Measurements from ENCODE around the gene GP1BB.
A peak's percentile ranks its signal among the peaks of the same experiment; 100 is the strongest.

GP1BB gene

GRCh38 chr22:19762568-19763457 lies 39.5 kb downstream of the GP1BB start:
- Mint-ChIP-seq H3K27me3 (ENCODE audit: low read depth) (peaks cover 87% of the 10 kb centered on the region), H3K36me3 (ENCODE audit: low read depth) (no peaks in the 10 kb centered on the region), H3K4me3 (peak overlapping the region; percentile 5 to 90 (median 48)), H3K9me3 (no peaks in the 10 kb centered on the region), H3K4me1 (peaks cover 27% of the 10 kb centered on the region), H3K27ac (no peak overlapping the region)
- TF ChIP-seq, protein P1, sequence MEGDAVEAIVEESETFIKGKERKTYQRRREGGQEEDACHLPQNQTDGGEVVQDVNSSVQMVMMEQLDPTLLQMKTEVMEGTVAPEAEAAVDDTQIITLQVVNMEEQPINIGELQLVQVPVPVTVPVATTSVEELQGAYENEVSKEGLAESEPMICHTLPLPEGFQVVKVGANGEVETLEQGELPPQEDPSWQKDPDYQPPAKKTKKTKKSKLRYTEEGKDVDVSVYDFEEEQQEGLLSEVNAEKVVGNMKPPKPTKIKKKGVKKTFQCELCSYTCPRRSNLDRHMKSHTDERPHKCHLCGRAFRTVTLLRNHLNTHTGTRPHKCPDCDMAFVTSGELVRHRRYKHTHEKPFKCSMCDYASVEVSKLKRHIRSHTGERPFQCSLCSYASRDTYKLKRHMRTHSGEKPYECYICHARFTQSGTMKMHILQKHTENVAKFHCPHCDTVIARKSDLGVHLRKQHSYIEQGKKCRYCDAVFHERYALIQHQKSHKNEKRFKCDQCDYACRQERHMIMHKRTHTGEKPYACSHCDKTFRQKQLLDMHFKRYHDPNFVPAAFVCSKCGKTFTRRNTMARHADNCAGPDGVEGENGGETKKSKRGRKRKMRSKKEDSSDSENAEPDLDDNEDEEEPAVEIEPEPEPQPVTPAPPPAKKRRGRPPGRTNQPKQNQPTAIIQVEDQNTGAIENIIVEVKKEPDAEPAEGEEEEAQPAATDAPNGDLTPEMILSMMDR (IDR thresholded peaks at IDR 0.05; ENCODE audit: unreplicated experiment in 3 of 3) = no peak

- TF ChIP-seq, protein P1 (IDR thresholded peaks at IDR 0.05; ENCODE audit: unreplicated experiment in 3 of 3) = no peak
- Mint-ChIP-seq H3K4me3 (no peak overlapping the region), H3K27me3 (ENCODE audit: low read depth) (peaks cover 87% of the 10 kb centered on the region), H3K36me3 (ENCODE audit: low read depth) (no peaks in the 10 kb centered on the region), H3K4me1 (peaks cover 27% of the 10 kb centered on the region), H3K27ac (no peak overlapping the region), H3K9me3 (no peaks in the 10 kb centered on the region)
These were observed 40.3 kb downstream of the GP1BB start for GRCh38 chr22:19763458-19764298.

DNA sequence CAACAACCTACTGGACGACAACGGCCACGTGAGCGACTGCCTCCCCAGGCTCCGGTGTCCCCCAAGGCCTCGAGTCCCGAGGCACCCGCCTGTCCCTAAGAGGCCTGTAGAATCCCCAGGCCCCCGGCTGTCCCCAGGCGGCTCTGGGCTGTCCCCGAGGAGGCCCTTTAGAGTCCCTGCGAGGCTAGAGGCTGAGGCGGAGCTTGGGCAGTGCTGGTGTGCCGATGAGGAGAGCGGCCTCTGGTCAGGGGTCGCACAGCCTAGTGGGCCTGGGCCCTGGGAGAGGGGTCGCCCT lies 40.9 kb downstream of the GP1BB start:
- no peaks in the 10 kb centered on the region for H3K36me3 Mint-ChIP-seq (ENCODE audit: low read depth)
- H3K4me1 Mint-ChIP-seq = peaks cover 29% of the 10 kb centered on the region
- H3K4me3 Mint-ChIP-seq = no peak overlapping the region
- peaks cover 87% of the 10 kb centered on the region for H3K27me3 Mint-ChIP-seq (ENCODE audit: low read depth)
- TF ChIP-seq, protein P1 (IDR thresholded peaks at IDR 0.05; ENCODE audit: unreplicated experiment in 3 of 3) = no peak
- H3K27ac Mint-ChIP-seq = no peak overlapping the region
- no peaks in the 10 kb centered on the region for H3K9me3 Mint-ChIP-seq

DNA sequence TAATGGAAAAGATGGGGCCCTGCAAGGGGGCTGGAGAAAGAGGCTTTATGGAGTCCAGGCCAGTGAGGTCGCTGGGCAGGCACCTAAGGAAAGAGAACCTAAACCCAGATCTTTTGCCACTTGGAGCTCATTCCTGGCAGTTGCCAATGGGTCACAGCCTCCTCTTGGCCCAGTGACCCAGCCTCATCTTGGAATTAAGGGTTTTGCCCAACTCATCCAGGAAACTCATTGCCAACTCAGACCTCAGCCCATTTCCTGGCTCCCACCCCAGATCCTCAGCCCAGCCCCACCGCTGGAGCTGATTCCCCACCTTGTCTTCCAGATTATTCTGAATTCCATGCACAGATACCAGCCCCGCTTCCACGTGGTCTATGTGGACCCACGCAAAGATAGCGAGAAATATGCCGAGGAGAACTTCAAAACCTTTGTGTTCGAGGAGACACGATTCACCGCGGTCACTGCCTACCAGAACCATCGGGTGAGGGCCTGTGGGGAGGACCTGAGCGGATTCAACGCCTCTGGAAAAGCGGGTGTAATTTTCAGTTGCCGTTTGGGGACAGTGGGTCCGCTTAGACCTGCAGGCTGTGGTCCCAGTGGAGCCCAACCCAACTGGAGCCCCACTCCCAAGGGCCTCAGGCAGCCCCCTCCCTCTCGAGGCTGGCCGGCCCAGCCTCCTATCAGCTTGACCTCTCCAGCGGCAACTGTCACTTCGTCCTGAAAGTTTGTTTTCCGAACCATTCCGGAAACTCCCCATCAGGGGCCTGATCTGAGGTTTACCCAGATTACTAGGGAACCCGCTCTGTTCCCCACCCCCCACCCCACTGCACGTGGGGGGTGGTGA lies 41.5 kb downstream of the GP1BB start:
- TF ChIP-seq, protein P1 (IDR thresholded peaks at IDR 0.05; ENCODE audit: unreplicated experiment in 3 of 3) = no peak
- peak overlapping the region; percentile 33 to 52 (median 45) for H3K4me3 Mint-ChIP-seq
- H3K9me3 Mint-ChIP-seq = no peaks in the 10 kb centered on the region

DNA sequence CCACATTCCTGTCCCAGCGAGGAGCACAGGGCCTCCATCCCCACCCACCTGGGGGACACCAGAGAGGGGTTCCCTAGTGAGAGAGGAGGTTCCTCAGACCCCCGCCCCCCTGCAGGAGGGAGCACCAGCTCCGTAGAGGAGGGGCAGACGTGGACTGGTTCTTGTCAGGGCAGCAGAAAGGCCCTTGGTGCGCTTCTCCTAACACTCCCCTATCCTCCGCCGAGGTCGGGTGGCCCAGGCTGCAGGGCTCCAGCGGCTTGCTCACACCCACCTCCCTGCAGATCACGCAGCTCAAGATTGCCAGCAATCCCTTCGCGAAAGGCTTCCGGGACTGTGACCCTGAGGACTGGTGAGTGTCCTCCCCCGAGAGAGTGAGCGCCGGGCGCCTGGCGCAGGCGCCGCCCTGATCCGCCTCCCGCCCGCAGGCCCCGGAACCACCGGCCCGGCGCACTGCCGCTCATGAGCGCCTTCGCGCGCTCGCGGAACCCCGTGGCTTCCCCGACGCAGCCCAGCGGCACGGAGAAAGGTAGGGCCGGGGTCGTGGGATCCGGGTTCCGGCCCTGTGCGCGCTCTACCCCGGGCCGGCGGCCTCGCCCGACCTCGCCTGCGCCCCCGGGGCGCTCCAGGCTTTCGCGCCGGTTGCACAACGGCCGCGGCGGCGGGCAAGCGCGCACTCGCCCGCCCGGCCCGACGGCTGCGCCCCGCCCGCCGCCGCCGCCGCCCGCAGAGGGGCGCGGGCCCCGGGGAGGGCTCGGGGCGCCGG lies 42.3 kb downstream of the GP1BB start:
- H3K4me3 Mint-ChIP-seq = peak overlapping the region in 2 of 3 experiments; percentile 36 to 54
- H3K27me3 Mint-ChIP-seq (ENCODE audit: low read depth) = peaks cover 88% of the 10 kb centered on the region
- TF ChIP-seq, protein P1 (IDR thresholded peaks at IDR 0.05; ENCODE audit: unreplicated experiment in 3 of 3) = no peak
- H3K36me3 Mint-ChIP-seq (ENCODE audit: low read depth) = no peaks in the 10 kb centered on the region
- no peaks in the 10 kb centered on the region for H3K9me3 Mint-ChIP-seq
- no peak overlapping the region for H3K27ac Mint-ChIP-seq
- H3K4me1 Mint-ChIP-seq = peaks cover 20% of the 10 kb centered on the region

More for the DNA sequence above, 41.5 kb downstream of the GP1BB start:
- H3K27me3 Mint-ChIP-seq (ENCODE audit: low read depth) = peaks cover 87% of the 10 kb centered on the region
- H3K36me3 Mint-ChIP-seq (ENCODE audit: low read depth) = no peaks in the 10 kb centered on the region
- peaks cover 27% of the 10 kb centered on the region for H3K4me1 Mint-ChIP-seq
- no peak overlapping the region for H3K27ac Mint-ChIP-seq

Data from nephron (organoid).